ENCODE data around the gene CHCHD3. TPM values are rescaled to one million over a fixed set of nuclear protein-coding genes. Genes with fewer than 3 reads are reported as not detected.

The CHCHD3 gene
- total RNA-seq, 1 experiment from 2014 or later = 149 TPM

DNA sequence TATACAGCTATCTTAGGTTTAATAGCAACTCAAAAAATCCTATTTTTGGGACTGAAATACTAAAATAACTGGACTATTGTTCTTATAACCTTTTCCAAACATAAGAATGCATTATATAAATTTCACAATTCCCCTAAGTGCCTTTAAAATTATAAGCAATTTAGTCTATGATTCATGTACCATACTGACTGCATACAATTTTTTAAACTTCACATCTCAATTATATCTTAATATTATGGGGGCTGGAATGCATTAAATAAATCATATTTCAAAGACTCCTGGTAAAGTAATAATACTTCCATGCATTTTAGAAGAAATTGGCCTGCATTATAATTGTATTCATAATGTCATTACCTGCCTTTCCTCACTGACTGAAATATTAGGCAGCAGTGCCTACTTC is 144.6 kb downstream of the CHCHD3 start:
- POLR2A ChIA-PET (ENCODE audit: unreplicated experiment) = no interaction called here
- CTCF ChIA-PET = no interaction called here
- H3K4me2 ChIP-seq (ENCODE audit: low read length) = no peak overlapping the region
- no peaks in the 10 kb centered on the region for H3K27me3 ChIP-seq (ENCODE audit: low read length)
- DNase-seq = no peak
- intact Hi-C loops (cut with micrococcal nuclease) = loop anchor here (10.0 kb wide), 1 partner anchor 498 kb away; no protein-coding TSS in a partner anchor
- H2AFZ ChIP-seq (ENCODE audit: low read length) = no peak overlapping the region
- H3K27ac ChIP-seq (ENCODE audit: low read length) = no peak overlapping the region
- H3K9me2 ChIP-seq (replicated peaks; ENCODE audit: low read length) = no peaks in the 10 kb centered on the region
- ATAC-seq = no peak
- no peaks in the 10 kb centered on the region for H4K20me1 ChIP-seq (ENCODE audit: low read length)
- no peak for TF ChIP-seq EZH2phosphoT487 (IDR thresholded peaks at IDR 0.05; ENCODE audit: borderline replicate concordance, low read length)
- TF ChIP-seq EZH2 (IDR thresholded peaks at IDR 0.05; ENCODE audit: low read length, unreplicated experiment) = no peak
- TF ChIP-seq, protein P1, sequence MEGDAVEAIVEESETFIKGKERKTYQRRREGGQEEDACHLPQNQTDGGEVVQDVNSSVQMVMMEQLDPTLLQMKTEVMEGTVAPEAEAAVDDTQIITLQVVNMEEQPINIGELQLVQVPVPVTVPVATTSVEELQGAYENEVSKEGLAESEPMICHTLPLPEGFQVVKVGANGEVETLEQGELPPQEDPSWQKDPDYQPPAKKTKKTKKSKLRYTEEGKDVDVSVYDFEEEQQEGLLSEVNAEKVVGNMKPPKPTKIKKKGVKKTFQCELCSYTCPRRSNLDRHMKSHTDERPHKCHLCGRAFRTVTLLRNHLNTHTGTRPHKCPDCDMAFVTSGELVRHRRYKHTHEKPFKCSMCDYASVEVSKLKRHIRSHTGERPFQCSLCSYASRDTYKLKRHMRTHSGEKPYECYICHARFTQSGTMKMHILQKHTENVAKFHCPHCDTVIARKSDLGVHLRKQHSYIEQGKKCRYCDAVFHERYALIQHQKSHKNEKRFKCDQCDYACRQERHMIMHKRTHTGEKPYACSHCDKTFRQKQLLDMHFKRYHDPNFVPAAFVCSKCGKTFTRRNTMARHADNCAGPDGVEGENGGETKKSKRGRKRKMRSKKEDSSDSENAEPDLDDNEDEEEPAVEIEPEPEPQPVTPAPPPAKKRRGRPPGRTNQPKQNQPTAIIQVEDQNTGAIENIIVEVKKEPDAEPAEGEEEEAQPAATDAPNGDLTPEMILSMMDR (conservative IDR thresholded peaks at IDR 0.05; ENCODE audit: low read depth, low read length) = no peak
- H3F3A ChIP-seq (ENCODE audit: low read length, unreplicated experiment) = no peaks in the 10 kb centered on the region
- no peaks in the 10 kb centered on the region for H3K9me3 ChIP-seq (ENCODE audit: low read length)
- BruUV-seq (replicated peaks) = no TSS peak
- H3K4me1 ChIP-seq (ENCODE audit: insufficient read depth, low read length) = no peaks in the 10 kb centered on the region
- H3K79me2 ChIP-seq (ENCODE audit: low read length) = no peaks in the 10 kb centered on the region
- H3K9ac ChIP-seq (ENCODE audit: low read length) = no peak overlapping the region
- no peaks in the 10 kb centered on the region for H3K36me3 ChIP-seq (ENCODE audit: low read depth, low read length)
- H3K4me3 ChIP-seq (ENCODE audit: low read length) = no peak overlapping the region

DNA sequence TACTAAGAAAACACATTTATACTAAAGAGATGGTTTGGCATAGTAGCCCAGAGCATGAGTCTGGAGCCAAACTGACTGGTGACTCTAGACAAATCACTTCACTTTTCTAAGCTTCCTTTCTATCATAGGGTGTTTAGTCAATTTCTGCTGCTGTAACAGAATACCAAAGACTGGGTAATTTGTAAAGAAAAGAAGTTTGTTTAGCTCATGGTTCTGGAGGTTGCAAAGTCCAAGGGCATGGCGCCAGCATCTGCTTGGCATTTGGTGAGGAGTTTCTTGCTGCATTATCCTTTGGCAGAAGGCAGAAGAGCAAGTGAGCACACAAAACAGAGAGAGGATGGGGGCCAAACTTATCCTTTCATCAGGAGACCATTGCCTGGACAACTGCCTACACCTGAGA is 146.3 kb downstream of the CHCHD3 start:
- TF ChIP-seq EZH2 (IDR thresholded peaks at IDR 0.05; ENCODE audit: low read length, unreplicated experiment) = no peak
- TF ChIP-seq, protein P1 (conservative IDR thresholded peaks at IDR 0.05; ENCODE audit: low read depth, low read length) = no peak
- no peak for TF ChIP-seq EZH2phosphoT487 (IDR thresholded peaks at IDR 0.05; ENCODE audit: borderline replicate concordance, low read length)
- DNase-seq (no peak), ATAC-seq (no peak)
- Histone ChIP-seq H3K79me2 (ENCODE audit: low read length) (no peaks in the 10 kb centered on the region), H3K4me3 (ENCODE audit: low read length) (no peak overlapping the region), H3K4me2 (ENCODE audit: low read length) (no peak overlapping the region), H3K9ac (ENCODE audit: low read length) (no peak overlapping the region), H3F3A (ENCODE audit: low read length, unreplicated experiment) (no peaks in the 10 kb centered on the region), H3K4me1 (ENCODE audit: insufficient read depth, low read length) (no peaks in the 10 kb centered on the region), H4K20me1 (ENCODE audit: low read length) (no peaks in the 10 kb centered on the region), H3K9me3 (ENCODE audit: low read length) (no peaks in the 10 kb centered on the region), H3K9me2 (replicated peaks; ENCODE audit: low read length) (no peaks in the 10 kb centered on the region), H3K36me3 (ENCODE audit: low read depth, low read length) (no peaks in the 10 kb centered on the region; the same call in 1 of the 2 replicates), H3K27ac (ENCODE audit: low read length) (no peak overlapping the region), H3K27me3 (ENCODE audit: low read length) (no peaks in the 10 kb centered on the region), H2AFZ (ENCODE audit: low read length) (no peak overlapping the region)
- POLR2A ChIA-PET (ENCODE audit: unreplicated experiment) = no interaction called here
- intact Hi-C loops (cut with micrococcal nuclease) = loop anchor here (10.0 kb wide), 1 partner anchor 499 kb away; no protein-coding TSS in a partner anchor
- BruUV-seq (replicated peaks) = no TSS peak
- CTCF ChIA-PET = no interaction called here

DNA sequence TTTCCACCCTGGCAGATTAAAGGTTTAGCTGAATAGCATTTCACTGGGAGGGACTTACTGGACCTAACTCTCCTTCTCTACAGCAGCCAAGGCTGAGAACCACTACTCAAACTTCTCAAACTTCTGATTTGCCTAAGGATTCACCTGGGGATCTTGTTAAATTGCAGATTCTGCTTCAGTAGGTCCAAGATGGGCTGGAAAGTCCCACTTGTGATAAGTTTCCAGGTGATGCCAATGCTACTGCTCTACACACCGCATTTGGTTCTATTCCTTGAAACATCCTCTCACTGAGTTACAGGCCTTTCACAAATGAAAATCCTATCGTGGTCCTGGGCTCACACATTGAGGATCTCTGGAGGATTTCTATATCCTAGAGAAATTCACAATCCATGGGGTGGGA is 147.9 kb downstream of the CHCHD3 start:
- ChIA-PET CTCF (no interaction called here), POLR2A (ENCODE audit: unreplicated experiment) (no interaction called here)
- Histone ChIP-seq H3K27me3 (ENCODE audit: low read length) (no peaks in the 10 kb centered on the region), H3K4me1 (ENCODE audit: insufficient read depth, low read length) (no peaks in the 10 kb centered on the region), H3F3A (ENCODE audit: low read length, unreplicated experiment) (no peaks in the 10 kb centered on the region), H4K20me1 (ENCODE audit: low read length) (no peaks in the 10 kb centered on the region), H3K9me2 (replicated peaks; ENCODE audit: low read length) (no peaks in the 10 kb centered on the region), H3K9ac (ENCODE audit: low read length) (no peak overlapping the region), H2AFZ (ENCODE audit: low read length) (no peak overlapping the region), H3K79me2 (ENCODE audit: low read length) (no peaks in the 10 kb centered on the region), H3K36me3 (ENCODE audit: low read depth, low read length) (no peaks in the 10 kb centered on the region; the same call in 1 of the 2 replicates), H3K9me3 (ENCODE audit: low read length) (no peaks in the 10 kb centered on the region), H3K4me3 (ENCODE audit: low read length) (no peak overlapping the region), H3K4me2 (ENCODE audit: low read length) (no peak overlapping the region), H3K27ac (ENCODE audit: low read length) (no peak overlapping the region)
- TF ChIP-seq EZH2 (IDR thresholded peaks at IDR 0.05; ENCODE audit: low read length, unreplicated experiment) (no peak), EZH2phosphoT487 (IDR thresholded peaks at IDR 0.05; ENCODE audit: borderline replicate concordance, low read length) (no peak)
- TF ChIP-seq, protein P1 (conservative IDR thresholded peaks at IDR 0.05; ENCODE audit: low read depth, low read length) = no peak
- DNase-seq = no peak
- intact Hi-C loops (cut with micrococcal nuclease) = loop anchor here (10.0 kb wide), 1 partner anchor 501 kb away; no protein-coding TSS in a partner anchor
- no TSS peak for BruUV-seq (replicated peaks)
- no peak for ATAC-seq
